ENCODE measurements around the gene SLC7A6. TPM values are rescaled to one million over a fixed set of nuclear protein-coding genes. Genes with fewer than 3 reads are reported as not detected.

Gene SLC7A6
- total RNA-seq, 1 experiment from 2014 or later = 17.4 TPM

DNA sequence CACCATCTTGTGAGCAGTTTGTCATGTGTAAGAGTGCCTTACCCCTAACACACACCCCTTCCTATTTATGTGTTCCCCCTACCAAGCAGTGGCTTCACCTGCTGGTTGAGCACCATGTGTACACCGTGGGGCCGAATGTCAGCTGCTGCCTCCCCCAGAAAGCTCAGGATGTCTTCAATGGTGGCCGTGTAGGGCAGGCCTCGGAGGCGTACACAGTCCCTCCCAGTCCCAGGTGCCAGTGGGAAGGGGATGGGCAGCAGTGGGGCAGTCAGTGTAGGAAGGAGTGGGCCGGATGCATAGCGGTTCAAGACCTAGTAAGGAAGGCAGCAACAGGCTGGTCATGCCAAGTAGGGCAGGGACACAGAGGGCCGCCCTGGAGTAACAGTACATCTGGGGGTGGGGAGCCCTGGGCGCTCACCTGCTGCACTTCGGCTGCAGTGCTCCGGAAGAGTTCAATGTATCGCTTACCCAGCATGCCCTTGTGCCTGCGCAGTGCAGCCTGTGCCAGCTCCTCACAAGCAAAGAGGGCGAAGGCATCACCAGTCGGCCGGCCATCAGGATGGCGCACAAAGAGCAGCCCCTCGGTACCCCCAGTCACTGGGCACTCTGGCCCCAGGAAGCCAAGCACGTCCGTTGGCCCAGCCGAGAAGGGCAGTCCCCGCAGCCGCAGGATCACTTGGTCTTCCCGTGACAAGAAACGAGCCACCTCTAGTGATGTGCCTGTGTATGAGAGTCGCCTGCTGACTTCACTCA, 32.8 kb upstream of the SLC7A6 start:
- H3K4me1 ChIP-seq = peaks cover 28% of the 10 kb centered on the region
- H3K36me3 ChIP-seq = no peaks in the 10 kb centered on the region; the same call in 1 of the 2 replicates
- no peaks in the 10 kb centered on the region for H3K27me3 ChIP-seq
- no peaks in the 10 kb centered on the region for H3K9me3 ChIP-seq (replicated peaks)
- no peak overlapping the region for H3K27ac ChIP-seq
- H3K4me3 ChIP-seq = no peak overlapping the region
- DNase-seq = no peak

DNA sequence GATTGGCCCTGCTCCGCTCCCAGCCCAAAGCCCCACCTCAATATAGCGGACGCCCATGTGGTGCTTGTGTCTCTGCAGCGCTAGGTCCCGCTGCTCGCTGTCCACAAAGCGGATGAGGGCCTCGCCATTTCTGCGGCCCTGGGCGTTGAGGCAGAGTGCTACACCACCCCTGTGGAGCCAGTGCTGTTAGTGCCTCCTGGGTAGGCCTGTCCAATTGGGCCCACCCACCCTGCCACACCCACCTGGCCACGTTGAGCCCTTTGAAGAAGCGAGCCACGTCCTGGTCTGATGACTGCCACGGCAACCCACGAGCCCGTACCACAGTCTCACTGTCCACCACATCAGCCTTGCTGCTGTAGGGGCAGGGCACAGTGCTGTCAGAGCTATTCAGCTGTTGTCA, 32.0 kb upstream of the SLC7A6 start:
- Histone ChIP-seq H3K27me3 (no peaks in the 10 kb centered on the region), H3K27ac (no peak overlapping the region), H3K36me3 (no peaks in the 10 kb centered on the region; the same call in 1 of the 2 replicates), H3K4me3 (no peak overlapping the region), H3K9me3 (replicated peaks) (no peaks in the 10 kb centered on the region), H3K4me1 (peaks cover 23% of the 10 kb centered on the region)
- DNase-seq = no peak

DNA sequence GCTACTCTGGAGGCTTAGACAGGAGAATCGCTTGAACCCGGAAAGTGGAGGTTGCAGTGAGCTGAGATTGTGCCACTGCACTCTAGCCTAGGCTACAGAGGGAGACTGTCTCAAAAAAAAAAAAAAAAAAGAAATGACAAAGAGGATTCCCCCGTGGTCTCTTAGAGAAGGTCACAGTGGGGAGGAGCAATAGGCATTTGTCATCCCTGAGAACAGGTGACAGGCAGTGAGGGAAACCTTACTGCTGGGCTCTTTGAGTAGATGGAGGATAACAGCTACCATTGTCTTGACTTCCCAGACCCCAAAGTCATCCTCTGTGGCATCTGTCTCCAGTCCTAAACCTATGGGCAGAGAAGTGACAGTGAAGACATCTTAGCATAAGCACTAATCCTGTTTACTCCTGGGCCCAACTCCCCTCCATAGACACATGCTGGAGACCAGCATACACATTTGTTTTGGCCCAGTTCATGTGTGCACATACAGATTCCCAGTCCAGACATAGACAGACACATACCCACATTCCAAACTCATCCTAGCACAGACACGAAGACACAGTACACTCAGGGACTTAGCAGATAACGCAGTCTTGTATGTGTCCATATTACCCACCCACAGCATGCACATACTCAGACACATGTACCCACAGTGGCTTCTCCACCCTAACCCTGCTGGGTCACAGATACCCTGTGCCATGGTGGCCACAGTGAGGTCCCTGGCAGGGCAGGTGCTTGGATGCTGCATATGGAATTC, 31.1 kb upstream of the SLC7A6 start:
- H3K4me3 ChIP-seq = no peak overlapping the region
- DNase-seq = no peak
- H3K9me3 ChIP-seq (replicated peaks) = no peaks in the 10 kb centered on the region
- H3K27ac ChIP-seq = no peak overlapping the region
- H3K36me3 ChIP-seq = no peaks in the 10 kb centered on the region; the same call in 1 of the 2 replicates
- H3K4me1 ChIP-seq = peaks cover 14% of the 10 kb centered on the region
- H3K27me3 ChIP-seq = no peaks in the 10 kb centered on the region

DNA sequence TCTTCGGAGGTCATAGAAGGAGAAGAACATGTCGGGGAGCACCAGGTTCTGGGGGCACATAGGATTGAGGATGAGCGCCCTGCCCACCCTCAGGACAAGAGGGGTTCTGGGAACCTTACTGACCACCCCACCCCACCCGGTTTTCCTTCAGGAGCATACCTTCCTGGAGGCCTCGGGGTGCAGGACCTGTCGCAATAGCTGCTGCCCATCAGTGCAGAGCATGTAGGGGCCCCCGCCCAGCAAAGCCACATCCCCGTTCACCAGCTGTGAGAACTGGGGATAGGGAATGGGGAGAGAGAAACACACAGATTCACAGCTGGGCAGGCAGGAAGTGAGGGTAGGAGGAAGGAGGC, 30.5 kb upstream of the SLC7A6 start:
- Histone ChIP-seq H3K27ac (no peak overlapping the region), H3K27me3 (no peaks in the 10 kb centered on the region)

DNA sequence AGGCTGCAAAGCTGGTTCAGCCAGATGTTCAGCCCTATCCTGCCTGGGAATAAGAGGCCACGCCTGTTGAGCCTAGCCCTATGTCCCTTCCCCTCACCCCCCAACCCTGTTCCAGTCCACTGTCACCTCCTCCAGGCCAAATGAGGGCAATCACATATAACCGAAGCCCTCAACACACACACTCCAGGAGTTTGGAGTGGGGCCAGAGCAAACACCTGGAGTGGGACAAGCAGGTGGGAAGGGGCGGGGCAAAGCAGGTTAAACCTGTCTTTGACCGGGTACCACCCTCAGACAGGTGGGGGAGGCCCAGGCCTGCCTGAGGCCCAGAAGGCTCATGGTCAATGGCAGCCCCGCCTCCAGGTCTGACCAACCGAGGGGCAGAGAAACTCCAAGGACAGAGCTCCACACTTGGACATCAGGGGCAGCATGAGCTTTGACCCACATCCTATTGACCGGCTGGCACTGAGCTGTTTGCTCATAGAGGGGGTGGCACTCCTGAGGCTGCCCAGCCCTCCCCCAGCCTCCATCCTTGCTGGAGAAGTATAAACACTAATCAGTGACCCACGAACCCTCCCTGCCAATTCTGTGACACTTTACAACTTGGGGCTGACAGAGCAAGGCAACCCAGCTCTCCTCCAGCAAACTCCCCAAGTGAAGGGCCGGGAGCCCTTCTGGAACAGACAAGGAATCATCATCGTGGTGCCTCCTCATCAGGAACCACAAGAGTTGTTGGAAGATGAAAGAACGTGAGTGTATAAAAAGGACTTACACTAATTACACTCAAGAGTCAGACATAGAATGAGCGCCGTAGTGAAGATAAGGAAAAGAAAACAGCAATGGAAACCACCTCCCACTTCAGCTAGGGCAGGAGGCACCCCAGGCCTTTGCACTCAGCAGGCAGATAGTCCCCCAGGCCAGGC, 29.9 kb upstream of the SLC7A6 start:
- Histone ChIP-seq H3K9me3 (replicated peaks) (no peaks in the 10 kb centered on the region), H3K4me3 (no peak overlapping the region), H3K27ac (no peak overlapping the region), H3K27me3 (no peaks in the 10 kb centered on the region), H3K4me1 (peaks cover 2% of the 10 kb centered on the region), H3K36me3 (no peaks in the 10 kb centered on the region; the same call in 1 of the 2 replicates)
- DNase-seq = no peak

More for the DNA sequence above, 30.5 kb upstream of the SLC7A6 start:
- Histone ChIP-seq H3K4me3 (no peak overlapping the region), H3K4me1 (peaks cover 8% of the 10 kb centered on the region), H3K9me3 (replicated peaks) (no peaks in the 10 kb centered on the region), H3K36me3 (no peaks in the 10 kb centered on the region; the same call in 1 of the 2 replicates)
- no peak for DNase-seq

GRCh38 chr16:68235108-68235886, 29.0 kb upstream of the SLC7A6 start:
- no peak overlapping the region for H3K4me3 ChIP-seq
- no peaks in the 10 kb centered on the region for H3K4me1 ChIP-seq
- H3K27me3 ChIP-seq = no peaks in the 10 kb centered on the region
- no peaks in the 10 kb centered on the region; the same call in 1 of the 2 replicates for H3K36me3 ChIP-seq
- no peaks in the 10 kb centered on the region for H3K9me3 ChIP-seq (replicated peaks)
- DNase-seq = no peak
- H3K27ac ChIP-seq = no peak overlapping the region

DNA sequence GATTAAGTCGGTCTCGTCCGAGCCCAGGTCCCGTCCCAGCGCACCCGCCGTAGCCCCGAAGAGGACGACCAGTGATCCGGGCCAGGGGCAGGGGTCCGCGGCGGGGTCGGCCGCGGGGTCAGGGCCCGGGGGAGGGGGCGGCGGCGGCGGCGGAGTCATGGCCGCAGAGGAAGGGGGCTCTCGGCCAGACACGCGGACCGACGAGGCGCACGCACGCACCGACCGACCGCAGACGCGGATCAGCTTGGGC, 28.5 kb upstream of the SLC7A6 start, which contains the start of gene ESRP2:
Gene ESRP2 (minus strand): TSS at position 241 of the 250 bp plus-strand sequence. CDS start 82 bp downstream, at position 159.
- H3K27ac ChIP-seq = peak within 1 kb of the TSS; percentile 82
- no peaks in the 10 kb centered on the region; the same call in 1 of the 2 replicates for H3K36me3 ChIP-seq
- H3K9me3 ChIP-seq (replicated peaks) = no peaks in the 10 kb centered on the region
- H3K4me3 ChIP-seq = peak within 1 kb of the TSS; percentile 63
- H3K4me1 ChIP-seq = no peaks in the 10 kb centered on the region
- H3K27me3 ChIP-seq = no peaks in the 10 kb centered on the region
- DNase-seq = no peak

GRCh38 chr16:68236137-68236825, 28.0 kb upstream of the SLC7A6 start:
- H3K27me3 ChIP-seq = no peaks in the 10 kb centered on the region
- H3K4me3 ChIP-seq = no peak overlapping the region

GRCh38 chr16:68236826-68237242, 27.5 kb upstream of the SLC7A6 start:
- Histone ChIP-seq H3K27ac (peak overlapping the region; percentile 82), H3K4me1 (no peaks in the 10 kb centered on the region), H3K36me3 (no peaks in the 10 kb centered on the region; the same call in 1 of the 2 replicates), H3K4me3 (peak overlapping the region; percentile 63), H3K27me3 (no peaks in the 10 kb centered on the region), H3K9me3 (replicated peaks) (no peaks in the 10 kb centered on the region)
- no peak for DNase-seq

More at GRCh38 chr16:68236137-68236825, 28.0 kb upstream of the SLC7A6 start:
- no peaks in the 10 kb centered on the region for H3K4me1 ChIP-seq
- no peaks in the 10 kb centered on the region for H3K9me3 ChIP-seq (replicated peaks)
- DNase-seq = no peak
- no peak overlapping the region for H3K27ac ChIP-seq
- H3K36me3 ChIP-seq = no peaks in the 10 kb centered on the region; the same call in 1 of the 2 replicates

DNA sequence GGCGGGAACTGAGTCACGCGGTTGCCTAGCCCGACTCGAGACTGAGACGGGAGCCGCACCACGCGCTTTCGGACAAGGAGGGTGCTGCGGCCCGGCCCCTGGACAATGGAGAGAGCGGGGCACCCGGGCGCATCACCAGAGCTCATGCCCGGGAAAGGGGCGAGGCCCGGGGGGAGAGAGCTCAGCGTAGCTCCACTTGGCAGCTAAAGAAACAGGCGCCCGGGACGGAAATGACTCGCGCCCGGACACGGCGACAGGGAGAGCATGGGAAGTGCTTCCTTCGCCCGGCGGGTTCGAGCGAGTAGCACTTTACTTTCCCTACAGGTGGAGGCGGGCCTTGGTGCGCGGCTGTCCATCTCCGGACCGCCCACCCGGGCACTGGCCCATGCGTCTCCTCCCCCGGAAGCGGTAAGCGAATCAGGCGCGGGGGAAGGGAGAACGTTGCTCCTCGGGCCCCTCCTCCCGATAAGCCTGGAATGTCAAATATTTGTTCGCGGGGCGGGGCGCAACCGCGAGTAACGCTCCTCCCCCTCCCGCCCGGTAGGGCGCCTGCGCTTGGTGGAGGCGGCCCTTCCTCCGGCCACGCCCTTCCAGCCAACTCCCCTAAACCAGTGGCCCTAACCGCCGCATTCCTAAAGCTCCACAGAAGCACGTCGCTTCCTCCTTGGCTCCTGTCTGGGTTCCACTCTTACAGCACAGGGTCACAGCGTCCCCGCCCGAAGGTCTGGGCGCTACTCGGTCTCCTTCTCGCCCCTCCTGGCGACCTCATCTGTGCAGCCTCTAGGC, 26.9 kb upstream of the SLC7A6 start:
- peak; percentile 95 to 97 for DNase-seq
- Histone ChIP-seq H3K9me3 (replicated peaks) (no peaks in the 10 kb centered on the region), H3K4me3 (peak overlapping the region; percentile 63), H3K27ac (peak overlapping the region; percentile 82), H3K36me3 (no peaks in the 10 kb centered on the region; the same call in 1 of the 2 replicates), H3K27me3 (no peaks in the 10 kb centered on the region), H3K4me1 (no peaks in the 10 kb centered on the region)

GRCh38 chr16:68238029-68238345, 26.3 kb upstream of the SLC7A6 start:
- H3K4me1 ChIP-seq = no peaks in the 10 kb centered on the region
- H3K27ac ChIP-seq = peak overlapping the region; percentile 82
- no peaks in the 10 kb centered on the region; the same call in 1 of the 2 replicates for H3K36me3 ChIP-seq
- peak overlapping the region; percentile 63 for H3K4me3 ChIP-seq
- H3K9me3 ChIP-seq (replicated peaks) = no peaks in the 10 kb centered on the region
- H3K27me3 ChIP-seq = no peaks in the 10 kb centered on the region
- DNase-seq = no peak

GRCh38 chr16:68242085-68242484, 22.2 kb upstream of the SLC7A6 start:
- Histone ChIP-seq H3K9me3 (replicated peaks) (no peaks in the 10 kb centered on the region), H3K27ac (no peak overlapping the region), H3K27me3 (no peaks in the 10 kb centered on the region), H3K4me3 (no peak overlapping the region), H3K4me1 (no peaks in the 10 kb centered on the region), H3K36me3 (no peaks in the 10 kb centered on the region)
- no peak for DNase-seq

Data from SJCRH30 (cell line).